Measurements from ENCODE around the gene RAB14.
"Not testable (repeated sequence)": the region's sequence is repeated elsewhere in the genome, so short reads cannot be mapped to it uniquely, and the experiment has no call there.

DNA sequence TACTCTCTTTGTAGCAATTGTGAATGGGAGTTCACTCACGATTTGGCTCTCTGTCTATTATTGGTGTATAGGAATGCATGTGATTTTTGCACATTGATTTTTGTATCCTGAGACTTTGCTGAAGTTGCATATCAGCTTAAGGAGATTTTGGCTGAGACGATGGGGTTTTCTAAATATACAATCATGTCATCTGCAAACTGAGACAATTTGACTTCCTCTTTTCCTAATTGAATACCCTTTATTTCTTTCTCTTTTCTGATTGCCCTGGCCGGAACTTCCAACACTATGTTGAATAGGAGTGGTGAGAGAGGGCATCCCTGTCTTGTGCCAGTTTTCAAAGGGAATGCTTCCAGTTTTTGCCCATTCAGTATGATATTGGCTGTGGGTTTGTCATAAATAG is 72.3 kb downstream of the RAB14 start:
- not testable (repeated sequence) for TF ChIP-seq CTCF, POLR2A (IDR thresholded peaks at IDR 0.05)

Data from testis (tissue), 2 donors.